Stimulated activated CD4-positive, alpha-beta T cell treated with anti-CD3 and anti-CD28 coated beads, Interleukin-2, amount 100 ng/mL, for 4 hours (primary cell): ENCODE measurements around the gene PRPF6.

Experiments
- DNase-seq: peaks from one replicate; pipeline ENCODE4 v3.0.0-alpha.2; 2020; ENCODE audit warnings: low read depth

The PRPF6 gene

GRCh38 chr20:63980806-63981728, at the start of gene PRPF6:
TSS of gene PRPF6 (plus strand) at chr20:63981132. CDS start at chr20:63981246, 114 bp downstream.
- DNase-seq = peak; percentile 93

DNA sequence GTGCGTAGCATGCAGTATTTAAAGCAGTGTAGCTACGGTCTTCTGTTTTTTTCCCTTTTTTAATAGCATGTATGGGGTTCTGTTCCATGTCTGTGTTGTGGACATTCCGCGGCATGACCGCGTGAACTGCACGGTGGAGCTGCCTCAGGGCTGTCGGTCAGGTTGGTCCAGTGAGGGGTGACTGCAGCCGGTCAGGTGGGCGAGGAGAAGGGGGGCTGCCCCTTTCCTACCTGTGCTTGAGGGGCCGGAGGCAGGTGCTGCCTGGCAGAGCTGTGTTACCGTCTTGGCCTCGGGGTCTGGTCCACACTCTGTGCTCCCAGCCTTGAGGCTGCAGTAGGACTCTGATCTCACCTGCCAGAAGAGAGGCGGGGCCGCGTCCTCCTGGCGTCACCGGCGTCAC, 49.2 kb upstream of the PRPF6 start:
- DNase-seq = no peak

- DNase-seq = no peak
Measured at GRCh38 chr20:63932606-63933160, 48.2 kb upstream of the PRPF6 start.

GRCh38 chr20:63933646-63934045, 47.3 kb upstream of the PRPF6 start:
- no peak for DNase-seq

- DNase-seq = no peak
Measured at GRCh38 chr20:63934271-63935068, 46.5 kb upstream of the PRPF6 start.

DNA sequence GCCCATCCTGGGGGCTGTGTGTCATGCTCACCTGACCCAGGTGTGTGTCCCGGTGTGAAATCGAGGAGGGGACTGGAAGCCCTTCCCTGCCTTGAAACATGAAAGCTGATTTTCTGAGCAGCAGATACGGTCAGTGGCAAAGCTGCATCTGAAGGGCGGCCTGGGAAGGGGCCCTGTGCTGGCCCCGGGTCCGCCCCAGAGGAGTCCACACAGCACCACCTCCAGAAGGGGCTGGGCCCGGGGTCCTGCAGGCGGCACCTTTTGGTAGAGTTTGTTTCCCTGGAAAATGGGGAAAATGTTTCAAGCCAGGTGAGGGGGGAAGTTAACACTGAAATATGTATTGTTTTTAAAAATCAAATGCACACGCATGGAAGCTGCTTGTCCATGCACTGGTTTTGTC, 45.5 kb upstream of the PRPF6 start:
- no peak for DNase-seq

DNA sequence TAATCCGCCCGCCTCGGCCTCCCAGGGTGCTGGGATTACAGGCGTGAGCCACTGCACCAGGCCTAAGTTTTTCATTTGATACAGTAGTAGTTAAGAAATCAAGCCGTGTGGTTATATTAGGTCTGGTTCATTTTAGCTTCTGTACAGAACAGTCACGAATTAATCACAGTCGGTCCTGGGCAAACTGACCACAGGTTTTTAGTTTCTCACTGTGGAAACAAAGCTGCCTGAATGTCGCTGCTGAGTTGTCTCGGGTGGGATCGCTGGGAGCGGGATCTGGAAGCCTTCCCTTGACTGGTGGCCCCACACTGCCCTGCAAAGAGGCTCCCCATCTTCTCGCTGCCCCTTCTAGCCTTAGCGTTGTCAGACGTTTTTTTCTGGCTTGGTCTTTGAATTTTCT, 43.3 kb upstream of the PRPF6 start:
- no peak for DNase-seq

DNA sequence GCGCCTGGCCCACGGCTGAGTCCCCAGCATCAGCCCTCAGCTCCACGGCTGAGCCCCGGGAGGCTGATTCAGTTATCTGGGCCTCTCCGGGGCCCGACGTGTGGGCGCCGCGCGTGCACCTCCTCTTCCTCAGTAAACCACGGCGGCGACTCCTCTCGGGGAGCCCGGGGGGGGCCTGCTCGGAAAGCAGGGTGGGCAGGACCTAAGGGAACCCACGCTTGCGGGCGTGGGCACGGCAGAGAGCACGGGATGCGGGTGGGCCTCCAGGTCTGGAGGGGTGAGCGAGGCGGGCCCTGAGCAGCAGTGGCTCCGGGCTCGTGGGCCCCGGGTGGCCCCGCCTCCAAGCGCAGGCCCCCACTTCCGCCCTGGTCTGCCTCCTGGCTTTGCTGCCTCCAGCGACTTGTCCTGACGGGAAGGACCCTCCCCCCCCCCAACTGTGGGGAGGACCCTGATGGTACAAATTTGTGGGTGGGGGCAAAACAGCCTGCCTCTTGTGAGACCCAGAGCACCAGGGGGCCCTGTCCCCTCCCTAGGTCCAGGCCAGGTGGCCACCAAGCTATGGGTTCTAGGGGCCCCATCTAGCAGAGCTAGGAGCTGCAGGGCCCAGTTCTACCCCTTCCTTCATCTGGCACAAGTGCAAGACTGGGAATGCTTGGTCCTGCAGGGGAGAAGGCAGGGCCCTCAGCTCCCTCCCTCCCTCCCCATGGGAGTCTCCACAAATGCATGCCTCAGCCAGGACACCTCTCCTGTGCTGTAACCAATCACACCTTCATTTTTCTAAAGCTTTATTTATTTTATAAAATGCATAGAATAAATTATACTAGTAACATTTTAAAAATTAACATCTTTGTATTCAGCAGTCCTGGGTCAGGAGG, 41.6 kb upstream of the PRPF6 start:
- DNase-seq = no peak

DNA sequence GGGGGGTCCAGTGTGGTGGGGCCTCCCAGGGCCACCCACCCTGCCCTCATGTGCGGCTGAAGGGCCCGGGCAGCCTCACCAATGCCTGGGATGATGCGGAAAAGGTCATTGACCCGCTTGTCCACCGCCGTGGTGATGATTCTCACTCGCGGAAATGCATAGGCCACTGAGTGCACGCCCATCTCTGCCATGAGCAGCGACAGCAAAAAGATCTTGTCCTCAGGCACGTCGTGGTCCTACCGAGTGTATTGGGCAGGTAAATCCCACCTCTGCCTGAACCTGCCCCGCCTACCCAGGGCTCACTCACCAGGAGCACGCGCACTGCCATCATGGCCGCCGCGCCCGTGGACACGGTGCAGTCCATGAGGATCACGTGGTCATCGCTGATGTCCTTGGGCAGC, 40.9 kb upstream of the PRPF6 start:
- DNase-seq = no peak

DNA sequence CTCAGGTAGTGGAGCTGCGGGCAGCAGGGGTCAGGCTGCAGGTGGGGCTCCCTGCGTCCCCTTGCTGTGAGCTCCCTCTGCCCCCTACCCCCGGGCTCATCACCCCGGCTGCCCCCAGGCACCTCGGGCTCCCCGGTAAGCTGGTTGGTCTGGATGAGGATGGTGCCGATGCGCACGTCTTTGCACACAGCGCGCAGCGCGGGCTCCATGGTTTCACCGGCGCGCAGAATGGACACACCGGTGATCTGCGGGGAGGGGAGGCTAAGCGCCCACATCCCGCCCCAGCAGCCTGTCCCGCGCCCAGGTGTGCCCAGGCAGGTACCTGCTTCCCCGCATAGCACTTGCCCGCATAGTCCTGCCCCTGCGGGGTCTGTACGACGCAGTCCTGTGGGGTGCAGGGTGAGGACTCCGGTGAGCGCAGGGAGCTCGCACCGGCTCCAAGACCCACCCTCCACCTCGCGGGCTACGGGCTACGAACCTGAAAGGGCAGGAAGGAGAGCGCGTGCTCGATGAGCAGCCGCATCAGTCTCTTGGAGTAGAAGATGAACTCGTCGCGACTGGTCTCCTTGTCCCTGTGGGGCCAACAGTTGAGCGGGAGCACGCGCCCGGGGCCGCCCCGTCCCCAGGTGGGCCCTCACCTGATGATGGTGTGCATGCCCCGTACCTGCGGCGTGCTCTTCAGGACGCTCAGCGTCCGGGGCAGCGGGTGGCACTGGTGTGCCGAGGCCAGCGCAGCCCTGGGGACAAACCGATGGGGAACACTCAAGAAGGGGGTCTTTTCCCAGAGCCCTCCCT, 40.3 kb upstream of the PRPF6 start:
- no peak for DNase-seq

GRCh38 chr20:63941282-63942081, 39.5 kb upstream of the PRPF6 start:
- DNase-seq = no peak

DNA sequence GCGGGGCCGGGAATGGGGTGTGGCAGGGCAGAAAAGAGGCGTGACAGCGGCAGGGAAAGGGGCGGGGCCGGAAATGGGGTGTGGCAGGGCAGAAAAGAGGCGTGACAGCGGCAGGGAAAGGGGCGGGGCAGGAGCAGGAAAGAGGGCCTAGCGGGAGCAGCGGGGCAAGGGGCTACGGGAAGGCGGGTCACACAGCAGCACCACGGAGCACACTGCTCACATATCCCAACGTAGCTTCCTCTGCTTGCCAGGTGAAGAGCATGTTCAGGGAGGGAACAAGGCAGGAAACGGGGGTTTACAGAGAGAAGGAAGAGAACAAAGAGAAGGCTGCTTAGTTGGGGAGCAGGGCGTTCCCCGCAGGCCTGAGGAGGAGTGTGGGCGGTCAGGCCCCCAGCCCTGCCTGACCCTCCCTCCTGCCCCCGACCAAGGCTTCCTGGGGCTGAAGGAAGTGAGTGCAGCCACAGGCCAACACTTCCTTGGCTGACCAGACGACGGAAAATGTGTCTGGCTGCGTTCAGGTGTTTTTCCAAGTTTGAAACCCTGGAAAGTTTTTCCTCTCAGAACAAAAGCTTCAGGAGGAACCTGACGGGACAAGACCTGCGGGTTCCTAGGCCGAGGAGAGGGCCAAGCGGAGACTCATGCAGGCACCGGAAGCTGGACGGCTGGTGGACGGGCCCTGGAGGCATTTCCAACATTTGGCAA, 38.5 kb upstream of the PRPF6 start:
- DNase-seq = no peak

GRCh38 chr20:63942969-63943807, 37.7 kb upstream of the PRPF6 start:
- DNase-seq = no peak

- no peak for DNase-seq
Measured at GRCh38 chr20:63943808-63944077, 37.2 kb upstream of the PRPF6 start.

GRCh38 chr20:63944078-63944941, 36.6 kb upstream of the PRPF6 start:
- no peak for DNase-seq

- no peak for DNase-seq
Measured at GRCh38 chr20:63945031-63945658, 35.8 kb upstream of the PRPF6 start.
